ENCODE data around the gene RPH3AL.
"Not testable (repeated sequence)": the region's sequence is repeated elsewhere in the genome, so short reads cannot be mapped to it uniquely, and the experiment has no call there.

Gene RPH3AL

DNA sequence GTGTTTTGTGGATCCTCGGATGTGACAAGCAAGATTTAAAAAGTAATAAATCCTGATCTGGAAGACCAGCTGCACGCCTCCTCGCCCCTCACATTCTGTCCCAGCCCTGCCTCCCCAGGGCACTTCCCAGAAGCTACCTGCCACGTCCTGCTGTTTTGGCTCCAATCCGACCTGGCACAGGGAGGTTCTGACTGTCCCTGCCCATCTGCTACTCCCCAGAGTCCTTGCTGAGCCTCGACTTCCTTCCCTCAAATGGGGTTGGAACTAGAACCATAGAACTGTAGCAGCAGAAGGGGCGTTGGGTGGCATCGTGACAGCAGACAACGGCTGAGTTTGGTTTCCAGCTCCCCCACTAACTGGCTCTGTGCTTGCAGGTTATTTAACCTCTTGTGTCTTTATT is 71.7 kb downstream of the RPH3AL start:
- no peak for DNase-seq

DNA sequence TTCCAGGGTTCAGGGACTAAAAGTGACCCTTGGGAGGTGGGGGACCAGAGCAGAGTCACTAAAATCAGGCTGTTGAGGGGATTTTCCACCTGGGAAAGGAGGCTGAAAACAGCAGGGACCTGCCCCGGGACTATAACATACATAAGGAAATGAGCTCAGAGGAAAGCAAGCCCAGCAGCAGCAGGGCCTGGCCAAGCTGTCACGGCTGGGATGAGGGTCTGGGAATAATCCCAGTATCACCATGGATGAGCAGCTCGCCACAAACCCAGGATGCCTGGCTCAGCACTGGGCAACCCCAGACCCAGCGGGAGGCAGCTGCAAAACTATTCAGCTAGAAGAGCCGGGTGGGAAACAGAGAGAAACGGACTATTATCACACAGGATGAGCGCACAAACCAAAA is 72.4 kb downstream of the RPH3AL start:
- no peak for DNase-seq

DNA sequence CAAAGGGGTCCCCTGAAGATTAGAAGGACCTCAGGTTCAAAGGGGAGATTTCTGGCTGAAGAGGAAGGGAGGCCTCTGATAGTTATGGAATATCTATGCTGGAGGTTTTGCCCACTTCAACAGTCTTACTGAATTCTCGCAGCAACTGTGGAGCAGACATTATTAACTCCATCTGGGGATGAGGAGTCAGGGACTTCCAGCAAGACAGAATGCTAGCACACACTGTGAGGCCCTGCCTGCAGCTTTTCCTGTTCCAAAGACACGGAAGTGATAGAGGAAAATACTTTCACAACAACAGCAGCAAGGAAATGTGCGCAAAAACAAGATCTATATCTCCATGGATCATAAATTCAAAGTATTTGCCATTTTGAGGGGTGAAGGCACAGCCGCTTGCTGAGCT is 72.8 kb downstream of the RPH3AL start:
- no peak for DNase-seq

DNA sequence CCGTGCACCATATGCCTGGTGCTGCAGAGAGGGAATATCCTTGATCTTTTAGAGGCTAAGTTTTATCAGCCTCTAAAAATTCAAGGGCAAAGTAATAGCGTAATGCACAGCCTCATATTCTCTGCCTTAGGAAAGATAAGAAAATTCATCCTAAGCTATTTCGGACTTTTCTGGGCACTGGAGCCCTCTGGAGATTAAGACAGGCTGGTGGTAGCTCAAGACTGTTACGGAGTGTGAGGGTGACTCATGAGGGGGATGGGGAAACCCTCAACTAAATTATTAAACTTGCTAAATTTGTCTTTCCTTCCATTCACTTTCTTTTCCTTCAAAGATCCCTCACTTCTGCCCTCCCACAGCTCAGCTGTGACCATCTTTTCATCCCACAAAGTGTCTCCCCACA is 73.3 kb downstream of the RPH3AL start:
- DNase-seq: no peak

DNA sequence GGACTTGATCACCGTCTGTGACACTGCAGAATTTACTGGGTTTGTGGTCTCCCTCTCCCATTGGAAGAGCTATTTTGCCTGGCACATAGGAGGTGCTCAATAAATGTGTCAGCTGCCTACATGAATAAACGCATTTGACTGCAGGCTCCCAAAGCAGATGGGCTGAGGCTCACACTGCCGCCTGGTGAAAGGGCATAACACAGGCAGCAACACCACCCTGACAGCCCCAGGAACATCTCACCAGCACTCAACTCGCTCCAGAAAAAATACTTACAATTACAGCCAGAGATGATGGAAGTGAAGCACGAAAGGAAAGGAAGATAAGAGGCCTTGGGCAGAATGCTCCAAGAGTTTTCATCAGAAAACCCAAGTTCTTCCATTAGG is 73.9 kb downstream of the RPH3AL start:
- DNase-seq: no peak

DNA sequence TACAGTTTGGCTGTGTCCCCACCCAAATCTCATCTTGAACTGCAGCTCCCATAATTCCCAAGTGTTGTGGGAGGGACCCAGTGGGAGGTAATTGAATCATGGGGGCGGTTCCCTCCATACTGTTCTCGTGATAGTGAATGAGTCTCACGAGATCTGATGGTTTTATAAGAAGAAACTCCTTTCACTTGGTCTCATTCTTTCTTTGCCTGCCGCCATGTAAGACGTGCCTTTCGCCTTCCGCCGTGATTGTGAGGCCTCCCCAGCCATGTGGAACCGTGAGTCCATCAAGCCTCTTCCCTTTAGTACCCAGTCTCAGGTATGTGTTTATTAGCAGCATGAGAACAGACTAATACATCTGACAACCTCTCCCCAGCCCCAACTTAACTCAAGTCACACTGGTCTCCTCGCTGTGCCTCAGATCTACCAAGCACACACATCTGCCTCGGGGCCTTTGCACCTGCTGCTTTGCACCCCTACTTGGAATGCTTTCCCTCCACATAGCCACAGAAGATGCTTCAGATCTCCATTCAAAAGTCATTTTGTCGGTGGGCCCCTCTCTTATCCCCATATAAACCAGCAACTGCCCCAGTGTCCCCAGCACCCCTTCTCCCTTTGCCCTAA is 74.4 kb downstream of the RPH3AL start:
- DNase-seq: no peak

DNA sequence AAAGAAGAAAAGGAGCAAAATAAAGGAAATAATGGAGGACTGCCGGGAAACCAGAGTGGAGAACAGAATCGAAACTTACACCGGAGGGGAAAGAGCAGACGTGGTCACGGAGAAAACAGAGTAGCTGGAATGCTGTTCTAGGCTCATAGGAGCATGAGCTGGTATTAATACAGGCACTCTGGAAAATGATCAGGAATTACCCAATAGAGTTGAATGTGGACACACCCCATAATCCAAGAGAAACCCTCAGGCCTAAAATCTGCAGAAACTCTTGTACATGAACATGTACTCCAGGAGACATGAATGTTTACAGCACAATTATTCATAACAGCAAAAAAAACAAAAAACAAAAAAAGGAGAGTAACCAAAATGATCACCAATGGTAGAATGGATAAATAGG is 77.7 kb downstream of the RPH3AL start:
- no peak for DNase-seq

DNA sequence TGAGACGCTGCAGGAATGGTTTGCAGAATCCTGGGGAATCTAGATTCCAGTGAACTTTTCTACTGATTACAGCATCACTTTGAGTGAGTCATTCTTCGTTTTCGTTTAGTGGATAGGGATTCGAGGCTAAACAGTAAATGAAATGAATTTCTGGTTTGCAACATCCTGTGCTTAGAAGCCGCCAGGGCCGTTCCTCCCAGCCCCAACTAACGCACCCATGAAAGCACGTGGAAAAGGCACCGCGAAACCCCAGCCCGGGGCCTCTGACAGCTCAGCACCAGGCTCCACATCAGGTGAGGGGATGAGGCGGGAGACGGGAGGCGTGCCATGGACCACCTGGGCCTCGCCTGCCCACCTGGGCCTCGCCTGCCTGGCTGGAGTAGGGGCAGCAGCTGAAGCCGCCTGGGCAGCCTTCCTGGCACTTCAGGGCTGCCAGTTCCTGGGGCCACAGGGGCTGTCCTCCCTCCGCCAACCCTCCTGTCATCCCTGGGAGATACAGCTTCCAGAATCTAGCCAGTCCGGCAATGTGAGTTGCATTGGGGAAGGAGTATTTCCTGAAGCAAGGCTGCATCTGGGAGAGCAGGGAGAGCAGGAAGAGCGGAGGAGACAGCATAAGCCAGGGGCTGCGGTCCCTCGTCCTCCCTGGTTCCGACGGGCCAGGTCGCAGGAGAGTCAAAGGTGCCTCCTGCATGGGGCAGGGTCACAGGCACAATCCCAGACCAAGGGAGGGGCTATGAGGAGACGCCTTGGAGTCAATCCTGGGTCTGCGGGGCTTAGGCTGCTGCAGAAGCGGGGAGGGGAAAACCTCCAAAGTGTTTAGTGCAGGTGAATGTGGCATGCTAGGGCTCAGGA is 78.4 kb downstream of the RPH3AL start:
- DNase-seq: no peak

DNA sequence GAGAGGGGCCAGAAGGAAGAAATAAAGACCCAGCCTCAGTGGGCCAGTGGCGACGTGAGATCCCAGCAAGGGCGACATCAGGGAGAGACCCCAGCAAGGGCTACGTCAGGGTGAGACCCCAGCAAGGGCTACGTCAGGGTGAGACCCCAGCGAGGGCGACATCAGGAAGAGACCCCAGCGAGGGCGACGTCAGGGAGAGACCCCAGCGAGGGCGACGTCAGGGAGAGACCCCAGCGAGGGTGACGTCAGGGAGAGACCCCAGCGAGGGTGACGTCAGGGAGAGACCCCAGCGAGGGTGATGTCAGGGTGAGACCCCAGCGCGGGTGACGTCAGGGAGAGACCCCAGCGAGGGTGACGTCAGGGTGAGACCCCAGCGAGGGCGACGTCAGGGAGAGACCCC is 79.8 kb downstream of the RPH3AL start:
- not testable (repeated sequence) for DNase-seq

DNA sequence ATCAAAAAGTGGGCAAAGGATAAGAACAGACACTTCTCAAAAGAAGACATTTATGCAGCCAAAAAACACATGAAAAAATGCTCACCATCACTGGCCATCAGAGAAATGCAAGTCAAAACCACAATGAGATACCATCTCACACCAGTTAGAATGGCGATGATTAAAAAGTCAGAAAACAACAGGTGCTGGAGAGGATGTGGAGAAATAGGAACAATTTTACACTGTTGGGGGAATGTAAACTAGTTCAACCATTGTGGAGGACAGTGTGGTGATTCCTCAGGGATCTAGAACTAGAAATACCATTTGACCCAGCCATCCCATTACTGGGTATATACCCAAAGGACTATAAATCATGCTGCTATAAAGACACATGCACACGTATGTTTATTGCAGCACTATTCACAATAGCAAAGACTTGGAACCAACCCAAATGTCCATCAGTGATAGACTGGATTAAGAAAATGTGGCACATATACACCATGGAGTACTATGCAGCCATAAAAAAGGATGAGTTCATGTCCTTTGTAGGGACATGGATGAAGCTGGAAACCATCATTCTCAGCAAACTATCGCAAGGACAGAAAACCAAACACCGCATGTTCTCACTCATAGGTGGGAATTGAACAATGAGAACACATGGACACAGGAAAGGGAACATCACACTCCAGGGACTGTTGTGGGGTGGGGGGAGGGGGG is 80.5 kb downstream of the RPH3AL start:
- DNase-seq: not testable (repeated sequence)

DNA sequence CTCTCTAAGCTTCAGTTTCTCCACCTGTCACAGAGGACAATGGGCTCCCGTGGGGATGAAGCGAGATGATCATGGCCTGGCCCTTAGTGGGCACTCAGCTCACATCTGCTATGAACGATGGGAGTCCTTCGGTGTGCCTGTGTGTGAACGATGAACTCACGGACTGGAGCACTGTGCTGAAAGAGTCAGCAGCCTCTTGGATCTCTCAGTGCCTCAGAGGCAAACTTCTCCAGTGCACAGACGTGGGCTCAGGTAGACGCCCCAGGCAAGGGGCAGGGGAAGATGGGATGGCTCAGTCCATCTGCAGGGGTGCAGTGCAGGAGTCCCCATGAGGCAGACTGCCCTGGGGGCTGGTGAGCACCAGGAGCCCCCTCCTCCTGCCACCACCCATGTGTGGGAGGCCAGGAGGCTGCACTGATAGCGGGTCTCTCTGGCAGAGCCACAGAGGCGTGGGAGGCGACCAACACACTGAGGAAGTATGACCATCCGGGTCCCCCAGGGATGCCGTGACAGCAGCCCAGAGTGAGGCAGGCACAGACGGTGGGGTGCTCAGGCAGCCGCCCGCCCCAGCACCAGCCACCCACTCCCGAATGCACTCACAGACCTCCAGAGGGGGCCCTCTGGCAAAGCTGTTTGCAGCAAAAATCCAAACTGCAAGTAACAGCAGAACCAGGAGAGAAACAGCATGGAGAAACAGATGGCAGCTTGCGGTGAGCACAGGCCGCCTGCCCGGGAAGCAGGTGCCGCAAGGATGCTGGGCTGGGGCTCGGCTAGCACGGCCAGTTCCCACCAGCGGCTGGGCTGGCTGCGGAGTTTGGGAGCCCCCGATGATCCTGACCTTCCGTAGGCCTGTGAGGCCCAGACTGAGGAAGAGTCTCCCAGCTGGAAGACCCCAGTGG is 82.7 kb downstream of the RPH3AL start:
- DNase-seq: no peak

DNA sequence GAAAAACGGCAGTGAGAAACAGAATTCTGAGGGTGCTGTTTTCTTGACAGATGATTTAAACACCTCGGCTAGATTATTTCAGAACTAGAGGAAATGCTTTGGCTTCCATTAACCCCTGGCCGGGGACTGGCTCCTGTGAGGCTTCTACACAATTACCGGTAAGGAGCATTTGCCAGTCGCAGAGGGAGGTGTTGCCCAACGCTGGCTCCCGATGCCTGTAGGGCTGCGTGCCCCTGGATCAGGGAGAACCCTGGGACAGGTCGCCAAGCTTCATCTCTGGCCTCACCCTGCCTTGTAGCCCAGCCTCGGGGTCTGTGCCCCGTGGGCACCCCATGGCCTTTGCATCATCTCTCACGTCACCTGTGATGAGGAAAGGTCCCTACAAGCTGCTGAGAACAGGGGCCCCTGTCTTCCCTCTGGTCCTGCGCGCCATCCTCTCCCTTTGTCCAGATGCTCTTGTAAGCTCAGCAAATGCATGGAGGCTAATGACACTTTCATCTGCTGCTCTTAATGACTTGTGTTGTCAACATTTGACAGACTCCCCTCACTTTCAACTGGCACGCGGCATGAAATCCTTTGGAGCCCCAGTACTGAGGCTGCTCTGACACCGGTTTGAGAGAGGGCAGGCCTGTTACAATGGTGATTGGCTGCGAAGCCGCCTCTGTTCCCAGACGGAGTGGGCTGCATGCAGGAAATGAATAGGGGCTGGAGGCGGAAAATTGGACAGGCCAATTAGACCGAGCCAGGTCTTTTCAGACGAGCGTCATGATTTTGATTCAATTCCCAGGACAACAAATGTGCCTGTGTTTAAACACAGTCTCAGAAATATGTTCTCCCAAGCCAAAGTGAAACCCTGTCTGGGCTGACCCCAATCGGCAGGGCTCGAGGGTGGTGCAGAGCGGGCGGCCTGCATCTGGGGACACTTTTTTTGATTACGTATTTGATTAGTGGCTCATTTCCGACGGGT is 85.6 kb downstream of the RPH3AL start:
- no peak for DNase-seq

DNA sequence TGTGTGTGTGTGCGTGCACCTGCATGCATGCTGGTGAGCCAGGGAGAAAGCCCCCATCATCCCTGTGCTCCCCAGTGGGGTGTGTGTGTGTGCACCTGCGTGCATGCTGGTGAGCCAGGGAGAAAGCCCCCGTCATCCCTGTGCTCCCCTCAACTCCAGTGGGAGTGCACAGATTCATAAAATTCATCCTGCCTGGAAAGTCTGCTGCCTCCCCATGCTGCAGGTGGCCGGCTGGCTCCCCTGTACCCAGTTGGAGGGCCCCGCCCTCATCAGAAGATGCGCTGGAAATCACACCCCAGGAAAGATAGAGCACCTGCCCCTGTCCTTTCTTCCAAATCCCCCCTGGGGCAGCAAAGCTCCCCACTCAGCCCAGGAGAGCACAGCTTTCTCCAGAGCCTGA is 86.4 kb downstream of the RPH3AL start:
- DNase-seq: no peak

DNA sequence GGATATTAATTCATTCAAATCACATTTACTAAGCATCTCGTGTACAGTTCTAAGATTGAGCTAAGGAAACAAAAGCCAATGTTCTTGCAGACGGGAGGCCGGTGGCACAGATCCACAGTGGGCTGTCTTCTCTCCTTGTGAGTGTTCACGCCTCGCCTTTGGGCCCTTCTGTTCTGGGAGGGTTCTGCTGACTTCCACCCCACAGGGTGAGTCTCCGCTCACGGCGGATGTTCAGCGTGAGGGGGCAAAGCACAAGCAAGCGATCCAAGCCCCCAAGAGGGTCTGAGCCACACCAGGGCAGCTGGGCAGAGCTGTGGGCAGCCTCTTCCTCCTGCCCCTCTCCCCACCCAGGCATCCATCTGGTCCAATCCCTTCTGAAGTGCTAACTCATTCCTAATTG is 86.9 kb downstream of the RPH3AL start:
- no peak for DNase-seq

DNA sequence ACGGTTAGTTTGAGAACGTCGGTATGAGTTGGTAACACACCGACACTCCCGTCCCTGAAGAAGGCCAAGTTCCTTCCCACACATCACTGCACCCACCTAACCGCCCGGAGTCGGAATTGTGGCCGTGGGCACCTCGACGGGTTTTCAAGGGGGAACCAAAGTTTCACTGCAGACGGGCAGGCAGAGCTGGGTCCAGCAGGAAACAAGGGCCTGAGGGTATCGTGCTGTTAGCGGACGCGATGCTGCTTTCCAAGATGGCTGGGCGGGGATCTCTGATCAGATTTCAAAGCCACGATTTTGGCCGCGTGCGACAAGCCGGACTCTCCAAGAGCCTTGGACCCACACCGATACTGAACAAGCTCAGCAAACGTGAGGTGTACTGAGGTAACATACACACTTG is 88.8 kb downstream of the RPH3AL start:
- no peak for DNase-seq

DNA sequence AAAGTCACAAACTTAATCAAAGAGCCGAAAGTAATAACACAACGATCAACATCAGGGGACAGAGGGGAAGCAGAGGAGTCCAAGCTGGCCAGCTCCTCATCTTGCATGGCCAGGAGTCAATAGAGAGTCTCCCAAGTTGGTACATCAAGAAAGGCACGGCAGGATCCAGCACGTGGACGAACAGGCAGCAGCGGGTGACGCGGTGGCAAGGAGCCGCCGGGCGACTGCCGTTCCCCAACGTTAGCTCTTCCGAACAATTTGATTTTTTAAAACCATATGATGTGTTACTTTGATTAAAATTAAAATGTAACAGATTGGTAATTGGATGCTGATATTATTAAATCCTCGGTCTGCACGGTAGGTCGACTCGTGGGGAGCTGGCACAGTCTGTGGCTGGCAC is 89.3 kb downstream of the RPH3AL start:
- no peak for DNase-seq

DNA sequence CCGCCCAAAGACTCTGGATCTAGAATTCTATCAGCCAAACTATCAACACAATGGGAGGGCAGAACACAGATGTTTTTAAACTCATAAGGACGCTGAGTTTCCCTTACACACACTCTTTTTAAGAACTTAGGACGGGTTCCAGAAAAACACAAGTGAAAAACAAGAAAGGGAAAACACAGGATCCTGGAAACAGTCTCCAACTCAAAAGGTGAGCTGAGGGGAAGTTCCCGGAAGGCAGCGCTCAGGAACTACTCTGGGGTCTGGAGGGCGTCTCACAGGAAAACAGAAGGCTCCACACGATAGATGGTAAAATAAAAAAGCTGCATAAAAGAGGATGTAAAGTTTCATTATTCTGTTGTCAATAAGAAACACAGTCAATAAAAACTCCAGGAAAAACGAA is 91.0 kb downstream of the RPH3AL start:
- DNase-seq: no peak

DNA sequence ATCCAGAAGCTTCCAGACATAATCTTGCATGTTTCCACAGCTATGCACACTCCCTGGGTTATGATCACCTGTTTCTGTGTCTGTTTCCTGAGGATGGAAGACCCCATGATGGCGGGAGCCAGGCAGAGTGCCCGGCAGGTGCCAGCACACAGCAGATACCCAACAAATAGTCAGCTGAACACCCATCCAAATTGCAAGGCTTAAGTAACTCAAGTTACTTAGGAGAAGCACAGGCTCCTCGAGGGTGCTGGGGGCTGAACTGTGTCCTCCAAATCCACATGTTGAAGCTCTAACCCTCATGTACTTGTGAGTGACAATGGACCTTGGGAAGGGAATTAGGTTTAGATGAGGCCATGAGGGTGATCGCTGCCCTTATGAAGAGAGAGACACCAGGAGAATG is 91.7 kb downstream of the RPH3AL start:
- no peak for DNase-seq

DNA sequence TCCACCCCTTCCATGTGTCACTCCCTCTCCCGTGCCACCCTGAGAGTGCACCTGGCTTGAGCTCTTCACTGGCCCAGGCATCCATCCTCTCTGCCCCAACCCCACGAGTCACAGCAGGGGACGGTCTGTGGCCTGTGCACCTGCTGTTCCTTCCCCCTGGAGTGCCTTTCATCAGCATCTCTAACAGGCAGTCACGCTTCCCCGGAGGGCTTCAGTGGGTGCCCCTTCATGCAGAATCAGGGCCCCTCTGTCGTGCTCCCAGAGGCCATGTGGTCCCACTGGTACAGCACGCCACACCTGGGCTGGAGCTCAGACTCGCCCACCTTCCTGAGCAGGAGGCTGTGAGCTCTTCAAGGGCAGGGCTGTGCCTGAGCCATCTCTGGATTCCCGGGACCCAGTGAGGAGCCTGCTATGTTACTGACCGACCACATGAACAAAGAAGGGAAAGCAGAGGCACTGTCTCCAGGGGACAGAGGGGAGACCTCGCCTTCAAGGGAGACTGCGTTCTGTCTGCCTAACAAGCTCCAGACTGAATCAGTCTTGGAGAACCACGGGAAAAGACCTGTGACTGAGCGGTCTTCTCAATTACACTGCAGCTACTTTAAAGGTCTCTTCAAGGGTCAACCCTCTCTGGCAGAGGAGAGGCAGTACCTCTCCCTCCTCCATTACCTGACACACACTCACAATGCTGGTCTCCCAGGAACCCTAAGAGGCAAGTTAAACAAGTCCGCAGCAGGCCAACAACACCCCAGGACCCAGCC is 92.4 kb downstream of the RPH3AL start:
- no peak for DNase-seq

DNA sequence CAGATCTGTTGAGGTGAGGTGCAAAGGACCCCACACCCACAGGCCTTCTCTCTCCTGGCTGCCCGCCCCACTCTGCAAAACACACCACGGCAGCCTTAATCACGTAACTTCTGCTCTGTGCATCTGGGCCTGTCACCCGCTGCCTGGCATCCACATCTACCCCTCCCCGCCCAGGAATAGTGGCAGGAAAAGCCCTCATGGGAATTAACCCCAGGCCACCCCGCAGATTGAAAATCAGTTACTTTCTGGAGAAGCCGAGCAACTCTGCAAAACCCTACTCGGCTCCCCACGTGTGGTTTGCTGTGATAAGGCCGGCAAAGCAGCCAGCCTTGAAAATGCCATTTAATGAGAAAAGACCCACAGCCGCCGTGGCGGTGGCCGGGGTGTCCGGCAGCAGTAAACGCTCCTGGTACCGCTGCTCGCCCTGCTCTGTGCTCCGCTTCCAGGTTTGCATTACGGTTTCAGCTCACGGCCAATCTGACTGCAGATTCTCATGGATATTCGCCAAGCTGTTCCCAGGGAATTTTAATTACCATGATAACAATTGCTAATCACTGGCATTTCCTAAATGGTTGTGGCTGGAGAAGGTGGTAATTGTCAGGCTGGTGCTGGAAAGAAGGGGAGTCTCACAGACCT is 93.1 kb downstream of the RPH3AL start:
- DNase-seq: no peak

DNA sequence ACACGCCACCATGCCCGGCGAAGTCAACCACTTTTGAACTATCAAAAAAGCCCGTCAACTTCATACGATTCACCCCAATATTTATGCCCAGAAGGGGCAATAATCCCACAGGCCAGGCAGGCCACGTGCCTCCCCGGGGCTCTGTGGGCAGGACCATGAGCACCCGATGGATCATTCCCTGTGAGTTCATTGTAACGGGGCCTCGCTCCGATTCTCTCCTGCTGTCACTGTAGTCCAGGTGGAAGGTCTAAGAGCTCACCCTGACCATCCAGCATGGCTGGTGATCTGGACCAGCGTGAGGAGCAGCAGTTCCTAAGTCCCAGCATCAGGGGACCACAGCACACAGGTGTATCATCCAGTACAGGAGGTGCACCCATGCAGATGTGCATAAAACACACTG is 93.7 kb downstream of the RPH3AL start:
- DNase-seq: no peak
